GM21825 (cell line): Measurements from ENCODE around the gene ARHGAP42.
A peak's percentile ranks its signal among the peaks of the same experiment; 100 is the strongest.
"Not testable (repeated sequence)": the region's sequence is repeated elsewhere in the genome, so short reads cannot be mapped to it uniquely, and the experiment has no call there.

Source experiments
- ATAC-seq: cut with Tn5 transposase; IDR thresholded peaks from one replicate; pipeline ENCODE4 v1.9.1; 2021; ENCODE audit warnings: mild to moderate bottlenecking, moderate library complexity; ENCODE audit not compliant: unreplicated experiment

Gene ARHGAP42, protein sequence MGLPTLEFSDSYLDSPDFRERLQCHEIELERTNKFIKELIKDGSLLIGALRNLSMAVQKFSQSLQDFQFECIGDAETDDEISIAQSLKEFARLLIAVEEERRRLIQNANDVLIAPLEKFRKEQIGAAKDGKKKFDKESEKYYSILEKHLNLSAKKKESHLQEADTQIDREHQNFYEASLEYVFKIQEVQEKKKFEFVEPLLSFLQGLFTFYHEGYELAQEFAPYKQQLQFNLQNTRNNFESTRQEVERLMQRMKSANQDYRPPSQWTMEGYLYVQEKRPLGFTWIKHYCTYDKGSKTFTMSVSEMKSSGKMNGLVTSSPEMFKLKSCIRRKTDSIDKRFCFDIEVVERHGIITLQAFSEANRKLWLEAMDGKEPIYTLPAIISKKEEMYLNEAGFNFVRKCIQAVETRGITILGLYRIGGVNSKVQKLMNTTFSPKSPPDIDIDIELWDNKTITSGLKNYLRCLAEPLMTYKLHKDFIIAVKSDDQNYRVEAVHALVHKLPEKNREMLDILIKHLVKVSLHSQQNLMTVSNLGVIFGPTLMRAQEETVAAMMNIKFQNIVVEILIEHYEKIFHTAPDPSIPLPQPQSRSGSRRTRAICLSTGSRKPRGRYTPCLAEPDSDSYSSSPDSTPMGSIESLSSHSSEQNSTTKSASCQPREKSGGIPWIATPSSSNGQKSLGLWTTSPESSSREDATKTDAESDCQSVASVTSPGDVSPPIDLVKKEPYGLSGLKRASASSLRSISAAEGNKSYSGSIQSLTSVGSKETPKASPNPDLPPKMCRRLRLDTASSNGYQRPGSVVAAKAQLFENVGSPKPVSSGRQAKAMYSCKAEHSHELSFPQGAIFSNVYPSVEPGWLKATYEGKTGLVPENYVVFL

DNA sequence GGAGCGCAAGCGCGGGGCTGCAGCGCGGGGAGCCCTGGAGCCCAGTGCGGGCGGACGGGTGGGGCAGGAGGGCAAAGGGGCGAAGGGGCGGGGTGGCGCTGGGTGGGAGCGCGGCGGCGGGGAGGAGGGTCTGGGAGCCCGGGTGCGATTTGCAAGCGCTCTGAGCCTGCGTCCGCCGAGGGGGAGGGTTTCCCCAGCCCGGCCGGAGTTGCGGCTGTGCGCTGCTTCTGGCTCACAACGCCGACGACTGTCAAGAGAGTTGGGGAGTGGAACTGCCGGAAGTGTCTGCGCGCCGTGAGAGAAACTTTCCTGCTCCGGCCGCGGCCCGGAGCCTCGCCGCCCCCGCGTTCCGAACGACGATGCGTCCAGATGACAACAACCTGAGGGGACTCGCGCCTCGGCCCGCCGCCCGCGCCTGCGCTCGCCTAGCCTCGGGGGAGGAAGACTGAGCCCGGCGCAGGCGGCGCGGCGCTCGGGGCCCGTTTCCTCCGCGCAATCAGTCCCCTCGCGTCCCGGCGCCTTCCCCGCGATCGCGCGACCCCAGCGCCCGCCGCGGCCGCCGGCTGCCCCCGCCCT is at the start of gene ARHGAP42:
Gene ARHGAP42 (plus strand): TSS at position 235 of the 576 bp plus-strand sequence. CDS start 391 bp downstream, outside the sequence.
- peak; percentile 76 for ATAC-seq

DNA sequence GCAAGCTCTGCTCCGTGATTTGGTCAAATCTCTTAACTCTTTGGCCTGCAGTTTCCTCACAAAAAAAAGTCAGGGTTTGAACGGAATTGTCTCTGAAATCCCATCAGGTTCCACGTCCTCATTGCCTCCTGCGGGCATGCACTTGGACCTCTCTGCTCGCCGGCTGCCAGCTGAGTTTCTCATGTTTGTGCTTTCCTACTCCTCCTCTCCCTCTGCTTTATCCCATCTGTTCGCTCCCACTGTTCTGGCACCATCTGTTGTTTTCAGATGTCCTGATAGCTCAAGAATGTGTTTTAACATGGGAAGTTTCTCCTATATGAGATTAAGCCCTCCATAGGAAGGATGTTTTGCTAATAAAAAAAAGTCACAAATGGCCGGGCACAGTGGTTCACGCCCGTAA is 49.4 kb upstream of the ARHGAP42 start:
- ATAC-seq = no peak

DNA sequence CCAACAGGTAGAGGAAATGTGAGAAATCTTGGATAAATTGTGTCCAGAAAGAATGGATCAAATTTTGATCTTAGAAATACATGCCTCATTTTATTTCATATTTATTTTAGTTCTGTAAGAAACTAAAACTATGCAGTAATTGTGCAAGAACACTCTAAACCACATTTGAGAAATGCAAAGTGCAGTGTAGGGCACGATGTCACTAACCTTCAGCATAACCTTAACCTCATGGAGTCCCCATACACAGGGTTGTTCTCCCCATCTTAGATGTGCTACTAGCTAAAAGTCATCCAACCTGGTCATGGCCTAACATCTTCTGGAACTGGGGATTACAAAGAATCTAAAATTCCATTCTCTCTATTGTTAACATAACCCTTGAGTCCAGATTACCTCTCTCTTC is 48.4 kb upstream of the ARHGAP42 start:
- ATAC-seq = no peak

DNA sequence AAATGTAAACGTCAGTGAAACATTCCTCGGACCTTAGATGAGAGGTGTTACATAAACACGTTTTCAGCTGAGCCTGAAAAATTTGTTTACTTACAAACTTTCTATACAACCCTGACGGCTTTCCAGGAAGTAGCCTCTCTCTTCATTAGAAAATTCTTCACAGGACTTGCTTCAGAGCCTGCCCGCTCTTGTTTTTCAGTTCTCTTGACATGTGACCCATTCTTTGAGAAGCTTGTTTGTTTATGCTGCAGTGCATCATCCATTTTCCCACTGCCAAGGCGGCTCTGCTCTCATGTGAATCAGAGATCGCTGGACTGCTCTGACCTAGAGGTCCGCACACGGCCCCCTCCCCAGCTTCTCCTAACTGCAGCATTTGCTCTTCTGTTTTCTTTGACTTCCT is 47.9 kb upstream of the ARHGAP42 start:
- no peak for ATAC-seq

DNA sequence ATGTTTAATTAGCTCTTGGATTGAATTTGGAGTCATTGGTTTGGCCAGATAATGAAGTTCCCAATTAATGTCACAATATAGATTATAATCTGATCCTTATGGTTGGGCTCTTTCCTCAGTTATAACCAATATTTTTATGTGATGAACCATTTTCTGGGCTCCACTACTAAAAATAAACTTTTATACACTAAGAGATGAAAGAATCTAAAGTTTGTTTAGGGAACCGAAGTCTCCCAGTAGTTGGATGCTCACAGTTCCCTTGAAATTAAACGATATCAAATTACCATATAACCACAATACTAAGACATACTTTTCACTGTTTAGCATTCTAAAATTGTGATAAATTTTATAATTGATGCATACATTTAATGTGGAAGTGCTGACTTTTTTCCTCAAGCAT is 47.0 kb upstream of the ARHGAP42 start:
- ATAC-seq = no peak

DNA sequence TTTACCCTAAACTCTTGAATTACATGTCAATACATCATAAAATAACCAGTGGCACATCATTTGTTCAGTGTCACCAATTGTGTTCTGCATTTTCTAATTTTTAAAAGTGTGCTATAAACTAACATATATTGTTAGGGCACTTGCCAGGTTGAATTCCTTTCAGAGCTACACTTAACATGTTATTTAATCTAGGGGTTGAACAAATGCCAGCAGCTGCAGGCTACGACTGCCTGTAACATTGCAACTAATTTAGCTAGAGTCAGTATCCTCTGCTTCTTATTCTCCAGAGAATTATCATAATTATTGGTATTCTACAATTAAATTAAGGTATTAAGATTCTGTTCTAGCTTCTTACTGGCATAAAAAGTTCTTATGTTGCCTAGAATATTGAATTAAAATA is 46.4 kb upstream of the ARHGAP42 start:
- no peak for ATAC-seq

DNA sequence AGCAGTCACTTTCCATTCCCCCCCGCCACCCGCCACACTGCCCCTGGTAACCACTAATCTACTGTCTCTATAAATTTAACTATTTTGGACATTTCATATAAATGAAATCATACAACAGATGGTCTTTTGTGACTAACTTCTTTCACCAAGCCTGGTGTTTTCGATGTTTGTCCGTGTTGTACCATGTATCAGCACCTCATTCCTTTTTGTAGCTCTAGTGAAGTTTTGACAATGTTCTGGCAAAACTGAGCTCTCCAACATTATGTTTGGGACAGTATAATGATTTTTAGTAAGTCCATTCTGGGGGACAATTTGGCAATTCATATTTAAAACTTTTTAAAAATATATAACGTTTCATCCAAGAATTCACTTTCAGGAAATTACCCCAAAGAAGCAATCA is 45.6 kb upstream of the ARHGAP42 start:
- ATAC-seq = no peak

DNA sequence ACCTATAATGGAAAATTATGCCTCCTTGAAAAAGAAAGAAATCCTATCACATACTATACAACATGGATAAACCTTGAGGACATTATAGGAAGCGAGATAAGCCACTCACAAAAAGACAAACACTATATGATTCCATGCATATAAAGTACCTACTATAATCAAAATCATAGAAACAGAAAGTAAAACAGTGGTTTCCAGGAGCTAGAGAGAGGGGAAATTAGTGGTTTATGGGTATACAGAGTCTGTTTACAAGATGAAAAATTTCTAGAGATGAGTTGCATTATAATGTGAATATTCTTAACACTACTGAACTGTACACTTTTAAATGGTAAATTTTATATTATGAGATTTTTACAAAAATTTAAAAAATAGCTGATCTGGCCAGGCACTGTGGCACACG is 40.5 kb upstream of the ARHGAP42 start:
- no peak for ATAC-seq

DNA sequence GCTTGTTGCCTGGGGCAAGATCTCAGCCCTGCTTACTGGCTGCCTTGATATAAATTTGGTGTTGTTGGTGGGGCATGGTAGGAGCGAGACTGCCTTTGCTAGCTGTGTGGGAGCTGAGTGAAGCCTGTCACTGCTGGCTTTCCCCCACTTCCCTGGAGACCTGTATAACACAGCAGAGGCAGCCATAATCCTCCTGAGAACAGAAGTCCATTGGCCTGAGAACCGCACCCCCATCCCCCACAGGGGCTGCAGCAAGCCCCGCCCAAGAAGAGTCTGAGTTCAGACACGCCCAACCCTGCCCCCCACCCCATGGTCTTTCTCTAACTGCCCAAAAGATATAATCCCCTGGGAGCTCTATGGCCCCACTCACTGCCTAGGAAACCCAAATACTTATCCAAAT is 39.2 kb upstream of the ARHGAP42 start:
- ATAC-seq = no peak

DNA sequence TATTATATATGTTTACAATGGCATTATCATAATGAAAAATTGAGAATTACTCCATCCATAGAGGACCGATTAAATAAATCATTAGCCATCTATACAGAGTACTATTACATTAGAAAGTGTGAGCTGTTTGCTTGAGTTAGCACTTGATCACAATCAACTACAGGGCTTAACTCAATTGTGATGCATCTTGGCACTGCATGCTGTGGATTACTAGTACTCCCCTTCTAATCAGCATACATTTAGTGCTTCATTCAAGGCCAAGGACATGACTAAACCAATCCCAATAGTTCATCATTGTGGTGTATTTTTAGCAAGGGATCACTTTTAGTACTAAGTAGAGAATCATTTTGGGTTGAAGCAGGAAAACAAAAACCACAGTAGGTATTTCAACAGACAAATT is 23.5 kb upstream of the ARHGAP42 start:
- ATAC-seq = no peak

DNA sequence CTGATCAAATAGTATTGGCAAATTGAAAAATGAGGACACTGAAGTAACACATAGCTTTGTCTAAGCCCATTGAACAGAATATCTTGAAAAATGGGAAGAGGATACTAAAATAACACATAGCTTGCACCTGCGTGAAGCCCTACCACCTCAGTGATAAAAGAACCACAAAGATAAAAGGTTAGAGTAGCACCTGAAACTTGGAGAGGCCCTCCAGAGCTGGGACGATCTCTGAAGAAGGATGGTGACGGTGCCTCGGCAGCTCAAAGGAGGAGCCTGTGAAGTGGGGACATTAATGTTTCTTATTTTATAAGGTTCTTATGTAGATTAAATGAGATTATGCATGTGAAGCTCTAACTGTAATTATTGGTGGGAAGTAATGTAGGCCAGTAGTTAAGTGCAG is 23.1 kb upstream of the ARHGAP42 start:
- ATAC-seq = no peak

DNA sequence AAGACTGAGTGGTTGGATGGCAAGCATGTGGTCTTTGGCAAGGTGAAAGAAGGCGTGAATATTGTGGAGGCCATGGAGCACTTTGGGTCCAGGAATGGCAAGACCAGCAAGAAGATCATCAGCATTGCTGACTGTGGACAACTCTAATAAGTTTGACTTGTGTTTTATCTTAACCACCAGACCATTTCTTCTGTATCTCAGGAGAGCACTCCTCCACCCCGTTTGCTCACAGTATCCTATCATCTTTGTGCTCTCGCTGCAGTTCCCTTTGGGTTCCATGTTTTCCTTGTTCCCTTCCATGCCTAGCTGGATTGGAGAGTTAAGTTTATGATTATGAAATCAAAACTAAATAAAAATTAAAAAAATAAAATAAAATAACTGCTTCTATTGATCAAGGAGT is 20.3 kb upstream of the ARHGAP42 start:
- not testable (repeated sequence) for ATAC-seq

DNA sequence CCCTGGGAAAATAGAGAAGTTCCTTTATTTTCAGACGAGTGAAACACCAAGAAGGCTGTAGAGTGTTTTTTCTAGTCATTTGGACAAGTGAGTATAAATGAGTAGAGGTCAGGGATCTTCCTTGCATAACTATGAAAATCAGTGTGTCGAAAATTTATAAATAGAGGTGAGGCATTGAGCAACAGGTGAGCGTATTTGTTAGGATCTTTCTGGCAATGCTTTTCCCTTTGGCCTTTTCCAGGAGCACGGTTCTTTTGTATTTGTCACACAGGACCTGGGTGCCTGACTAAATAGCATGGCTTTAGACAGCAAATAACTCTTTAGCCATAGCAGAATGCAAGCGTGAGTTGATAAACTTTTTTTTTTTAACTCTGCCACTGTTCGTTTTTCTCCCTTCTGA is 19.6 kb upstream of the ARHGAP42 start:
- no peak for ATAC-seq

DNA sequence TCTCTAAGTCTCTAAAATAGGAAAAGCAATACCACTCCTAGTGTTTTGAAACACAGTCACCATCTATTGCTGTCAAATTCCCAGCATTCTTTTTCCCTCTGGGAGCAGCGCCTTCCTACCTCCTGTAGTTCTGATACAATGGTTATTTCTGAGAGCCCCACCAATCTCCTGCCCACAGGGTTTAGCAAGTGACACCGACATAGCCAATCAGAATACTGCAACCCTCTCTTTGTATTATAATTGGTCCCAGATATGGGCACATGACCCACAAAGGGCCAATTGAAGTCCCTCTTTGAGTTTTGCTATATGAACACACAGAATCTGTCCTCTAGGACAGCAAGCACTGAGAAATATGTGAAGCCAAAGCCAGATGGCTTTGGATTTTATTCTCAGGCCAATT is 16.9 kb upstream of the ARHGAP42 start:
- ATAC-seq = no peak

DNA sequence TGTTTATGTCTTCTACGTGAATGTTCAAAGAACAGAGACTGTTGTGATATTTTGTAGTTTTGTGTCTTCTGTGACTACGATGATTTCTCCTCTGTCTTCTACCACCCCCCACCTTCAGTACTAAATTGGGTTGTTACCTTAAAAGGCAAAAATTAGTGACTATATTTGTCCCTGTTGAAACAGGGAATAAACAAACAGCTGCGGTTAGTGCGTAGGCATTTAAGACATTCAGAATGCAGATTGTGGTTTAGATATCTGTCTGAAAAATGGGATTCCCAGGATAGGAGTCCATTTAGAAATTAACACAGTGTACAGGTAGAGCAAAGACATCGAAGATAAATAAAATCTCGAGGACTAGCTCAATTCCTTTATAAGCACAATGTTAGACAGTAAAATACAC is 15.6 kb upstream of the ARHGAP42 start:
- no peak for ATAC-seq

DNA sequence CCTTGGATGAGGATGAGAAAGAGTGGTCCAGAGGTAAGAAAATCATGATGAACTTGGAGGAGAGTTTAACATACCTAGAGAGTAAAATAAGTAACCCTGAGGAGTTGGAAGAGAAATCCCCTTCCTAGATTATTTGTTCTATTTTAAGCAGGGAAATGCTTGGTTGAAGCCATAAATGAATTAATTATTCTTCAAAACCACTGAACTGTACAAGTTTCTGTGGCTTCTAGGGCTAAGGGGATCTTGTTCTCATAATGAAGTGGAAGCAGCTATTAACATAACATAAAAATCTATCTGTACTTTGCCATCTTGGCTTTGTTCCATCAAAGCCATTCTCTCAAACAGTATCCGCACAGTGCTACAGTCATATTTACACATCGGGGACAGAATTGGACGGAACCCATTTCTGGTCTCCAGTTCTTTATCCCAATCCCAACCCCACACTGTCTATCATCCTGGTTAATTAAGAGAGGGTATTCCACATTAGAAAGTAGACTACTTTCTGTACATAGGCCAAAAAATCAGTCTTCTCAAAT is 14.5 kb upstream of the ARHGAP42 start:
- ATAC-seq = no peak

DNA sequence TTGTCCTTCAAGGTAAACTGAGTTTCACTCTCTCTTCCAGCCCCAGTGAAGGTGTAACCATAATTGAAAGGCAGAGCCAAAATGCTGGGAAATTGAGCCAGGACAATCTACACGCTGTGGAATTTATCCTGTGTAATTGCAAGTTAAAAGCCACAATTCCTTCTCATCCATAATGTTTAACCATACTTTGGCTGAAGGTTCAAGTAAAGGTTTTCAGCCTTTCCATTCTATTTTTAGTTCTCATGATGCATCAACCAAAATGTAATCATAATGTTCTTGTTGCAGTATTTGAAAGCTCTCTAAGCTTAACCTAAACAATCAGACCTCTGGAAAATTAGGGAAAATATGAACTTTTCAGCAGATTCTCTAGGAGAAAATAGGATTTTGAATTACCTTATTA is 14.0 kb upstream of the ARHGAP42 start:
- no peak for ATAC-seq

DNA sequence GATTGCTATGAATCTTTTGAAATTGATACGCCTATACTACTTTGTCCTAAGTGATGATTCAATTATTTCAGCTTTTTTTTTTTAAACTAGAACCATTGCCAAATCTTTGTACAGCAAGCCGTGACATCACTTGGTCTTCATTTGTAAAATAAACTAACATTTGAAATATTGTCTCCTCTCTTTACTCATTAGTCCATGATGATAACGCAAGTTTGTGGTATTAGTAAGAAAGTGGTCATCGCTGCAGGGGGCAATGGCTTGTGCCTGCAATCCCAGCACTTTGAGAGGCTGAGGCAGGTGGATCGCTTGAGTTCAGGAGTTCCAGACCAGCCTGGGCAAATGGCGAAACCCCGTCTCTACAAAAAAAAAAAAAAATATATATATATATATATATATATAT is 12.9 kb upstream of the ARHGAP42 start:
- no peak for ATAC-seq

DNA sequence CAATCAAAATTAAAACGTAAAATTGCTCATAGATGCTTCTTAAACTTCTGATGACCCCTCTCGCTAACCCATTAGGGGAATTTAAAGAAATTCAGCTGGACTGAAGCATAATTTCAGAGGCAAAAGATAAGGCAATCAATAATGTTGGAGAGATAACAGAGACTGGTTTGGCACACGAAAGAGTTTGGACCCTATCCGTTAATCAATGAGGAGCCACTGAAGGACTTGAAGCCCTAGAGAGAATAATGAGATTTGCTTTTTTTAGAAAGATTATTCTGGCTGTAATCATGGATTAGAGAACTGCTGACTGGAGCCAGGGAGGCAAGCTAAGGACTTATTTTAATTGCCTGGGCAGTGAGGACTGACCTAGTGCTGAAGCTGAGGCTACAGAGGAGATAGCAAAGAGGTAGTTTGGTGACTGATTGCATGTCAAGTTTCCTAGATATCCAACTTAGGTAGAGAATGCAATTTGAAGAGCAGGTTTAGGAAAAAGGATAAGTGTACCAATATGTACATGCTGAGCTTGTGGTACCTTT is 11.9 kb upstream of the ARHGAP42 start:
- no peak for ATAC-seq

DNA sequence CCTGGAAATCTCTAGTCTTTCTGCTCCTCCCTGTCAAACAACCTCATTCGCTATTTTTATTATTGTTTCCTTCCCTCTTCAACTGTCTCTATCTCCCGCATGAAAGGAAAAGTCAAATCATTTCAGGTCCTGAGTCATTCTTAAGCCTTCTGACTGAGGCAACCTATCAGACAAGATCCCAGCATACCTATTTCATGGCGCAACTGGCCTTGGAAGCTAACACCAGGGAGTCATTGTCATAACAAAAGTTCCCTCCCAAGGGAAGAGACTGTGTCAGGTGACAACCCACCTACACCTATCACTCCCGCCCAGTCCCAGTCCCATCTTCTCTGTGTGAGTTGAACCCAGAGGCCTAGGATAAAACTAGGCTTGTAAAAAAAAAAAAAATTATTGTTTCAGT is 10.2 kb upstream of the ARHGAP42 start:
- ATAC-seq = no peak

DNA sequence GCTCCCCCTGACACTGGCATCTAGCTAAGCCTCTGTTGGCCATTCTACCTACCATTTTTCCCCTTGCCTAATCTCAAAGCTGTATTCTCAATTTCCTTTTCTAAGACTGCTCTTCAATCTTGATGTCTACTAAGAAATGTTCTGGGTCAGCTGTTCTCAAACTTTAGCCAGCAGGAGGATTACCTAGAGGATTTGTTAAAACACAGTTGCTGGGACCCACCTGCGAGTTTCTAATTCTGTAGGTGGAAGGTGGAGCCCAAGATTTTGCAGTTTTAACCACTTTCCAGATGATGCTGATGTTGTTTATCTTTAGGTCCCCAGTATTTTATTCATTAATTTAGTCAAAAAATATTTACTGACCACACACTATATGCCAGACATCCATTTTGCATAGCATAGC is 9.3 kb upstream of the ARHGAP42 start:
- ATAC-seq = no peak
